ENCODE measurements around the gene PRKCE. TPM values are rescaled to one million over a fixed set of nuclear protein-coding genes. Genes with fewer than 3 reads are reported as not detected.

PRKCE gene
- total RNA-seq, 1 experiment from 2014 or later: 12.1 TPM

- H3K9me3 Mint-ChIP-seq (ENCODE audit: unreplicated experiment): no peaks in the 10 kb centered on the region
- no TSS peak for BruUV-seq (replicated peaks)
- TF ChIP-seq CTCF (IDR thresholded peaks at IDR 0.05; ENCODE audit: unreplicated experiment): no peak
- H3K27ac Mint-ChIP-seq (ENCODE audit: low read depth, unreplicated experiment): no peak overlapping the region
- ChIA-PET POLR2A (interaction anchor here (1.0 to 1.9 kb wide), 3 partner anchors 34 to 235 kb away, joined by 3 to 6 read pairs (median 4); no protein-coding TSS in a partner anchor), CTCF (interaction anchor here (1.1 to 4.1 kb wide), 5 partner anchors 15 to 396 kb away, joined by 4 to 50 read pairs (median 10); no protein-coding TSS in a partner anchor)
- no peaks in the 10 kb centered on the region for H3K27me3 Mint-ChIP-seq (ENCODE audit: insufficient read depth, unreplicated experiment)
- DNase-seq (ENCODE audit: unreplicated experiment): no peak
- intact Hi-C loops (cut with micrococcal nuclease): loop anchor here (5.0 kb wide), 2 partner anchors 52 to 422 kb away; no protein-coding TSS in a partner anchor
- no peaks in the 10 kb centered on the region for H3K36me3 Mint-ChIP-seq (ENCODE audit: insufficient read depth, unreplicated experiment)
- peaks cover 26% of the 10 kb centered on the region for H3K4me1 Mint-ChIP-seq (ENCODE audit: insufficient read depth, unreplicated experiment)
- H3K4me3 Mint-ChIP-seq (ENCODE audit: unreplicated experiment): no peak overlapping the region
Observed at GRCh38 chr2:46064396-46064795, 412.9 kb downstream of the PRKCE start.

- no peak for TF ChIP-seq CTCF (IDR thresholded peaks at IDR 0.05; ENCODE audit: unreplicated experiment)
- intact Hi-C loops (cut with micrococcal nuclease): loop anchor here (5.0 kb wide), 1 partner anchor 107 kb away; no protein-coding TSS in a partner anchor
- Mint-ChIP-seq H3K36me3 (ENCODE audit: insufficient read depth, unreplicated experiment) (no peaks in the 10 kb centered on the region), H3K27ac (ENCODE audit: low read depth, unreplicated experiment) (no peak overlapping the region), H3K27me3 (ENCODE audit: insufficient read depth, unreplicated experiment) (no peaks in the 10 kb centered on the region), H3K4me1 (ENCODE audit: insufficient read depth, unreplicated experiment) (peaks cover 26% of the 10 kb centered on the region), H3K4me3 (ENCODE audit: unreplicated experiment) (no peak overlapping the region), H3K9me3 (ENCODE audit: unreplicated experiment) (no peaks in the 10 kb centered on the region)
- no TSS peak for BruUV-seq (replicated peaks)
- POLR2A ChIA-PET: interaction anchor here (0.7 to 1.9 kb wide), 3 partner anchors 33 to 284 kb away, joined by 3 to 6 read pairs (median 3); no protein-coding TSS in a partner anchor
- CTCF ChIA-PET: interaction anchor here (0.5 to 4.1 kb wide), 6 partner anchors 16 to 498 kb away, joined by 3 to 50 read pairs (median 6); no protein-coding TSS in a partner anchor
- DNase-seq (ENCODE audit: unreplicated experiment): no peak
Observed at GRCh38 chr2:46065152-46065551, 413.7 kb downstream of the PRKCE start.

GRCh38 chr2:46066116-46066515 is 414.6 kb downstream of the PRKCE start:
- no peak overlapping the region for H3K4me3 Mint-ChIP-seq (ENCODE audit: unreplicated experiment)

GRCh38 chr2:46066601-46067000 is 415.1 kb downstream of the PRKCE start:
- Mint-ChIP-seq H3K27me3 (ENCODE audit: insufficient read depth, unreplicated experiment) (no peaks in the 10 kb centered on the region), H3K27ac (ENCODE audit: low read depth, unreplicated experiment) (no peak overlapping the region), H3K36me3 (ENCODE audit: insufficient read depth, unreplicated experiment) (no peaks in the 10 kb centered on the region), H3K4me1 (ENCODE audit: insufficient read depth, unreplicated experiment) (peaks cover 26% of the 10 kb centered on the region), H3K9me3 (ENCODE audit: unreplicated experiment) (no peaks in the 10 kb centered on the region), H3K4me3 (ENCODE audit: unreplicated experiment) (no peak overlapping the region)
- no peak for TF ChIP-seq CTCF (IDR thresholded peaks at IDR 0.05; ENCODE audit: unreplicated experiment)
- no TSS peak for BruUV-seq (replicated peaks)
- CTCF ChIA-PET: no interaction called here
- POLR2A ChIA-PET: no interaction called here
- intact Hi-C loops (cut with micrococcal nuclease): loop anchor here (5.0 kb wide), 1 partner anchor 106 kb away; no protein-coding TSS in a partner anchor
- no peak for DNase-seq (ENCODE audit: unreplicated experiment)

More at GRCh38 chr2:46066116-46066515, 414.6 kb downstream of the PRKCE start:
- Mint-ChIP-seq H3K36me3 (ENCODE audit: insufficient read depth, unreplicated experiment) (no peaks in the 10 kb centered on the region), H3K9me3 (ENCODE audit: unreplicated experiment) (no peaks in the 10 kb centered on the region), H3K4me1 (ENCODE audit: insufficient read depth, unreplicated experiment) (peaks cover 26% of the 10 kb centered on the region), H3K27me3 (ENCODE audit: insufficient read depth, unreplicated experiment) (no peaks in the 10 kb centered on the region), H3K27ac (ENCODE audit: low read depth, unreplicated experiment) (no peak overlapping the region)
- no peak for DNase-seq (ENCODE audit: unreplicated experiment)
- BruUV-seq (replicated peaks): no TSS peak
- intact Hi-C loops (cut with micrococcal nuclease): loop anchor here (5.0 kb wide), 1 partner anchor 106 kb away; no protein-coding TSS in a partner anchor
- ChIA-PET CTCF (no interaction called here), POLR2A (no interaction called here)
- TF ChIP-seq CTCF (IDR thresholded peaks at IDR 0.05; ENCODE audit: unreplicated experiment): no peak

All from MCF 10A (cell line).